Femur (tissue), 1 donor: ENCODE data around the gene RAD51C.
A peak's percentile ranks its signal among the peaks of the same experiment; 100 is the strongest.
"Not testable (repeated sequence)": the region's sequence is repeated elsewhere in the genome, so short reads cannot be mapped to it uniquely, and the experiment has no call there.

Source experiments
- DNase-seq: peaks from one replicate; pipeline ENCODE4 v3.0.0-alpha.2; 2017

Gene RAD51C

GRCh38 chr17:58692239-58693055, at the start of gene RAD51C:
TSS of gene RAD51C (plus strand) at chr17:58692602. CDS start at chr17:58692644, 42 bp downstream.
- DNase-seq = peak; percentile 92

GRCh38 chr17:58643147-58643546, 49.3 kb upstream of the RAD51C start:
- no peak for DNase-seq

GRCh38 chr17:58648236-58648635, 44.2 kb upstream of the RAD51C start:
- no peak for DNase-seq

- not testable (repeated sequence) for DNase-seq
Measured at GRCh38 chr17:58657962-58658803, 34.2 kb upstream of the RAD51C start.

- peak; percentile 91 for DNase-seq
Measured at GRCh38 chr17:58658804-58659713, 33.3 kb upstream of the RAD51C start.

- not testable (repeated sequence) for DNase-seq
Measured at GRCh38 chr17:58659714-58660084, 32.7 kb upstream of the RAD51C start.

GRCh38 chr17:58660621-58661020, 31.8 kb upstream of the RAD51C start:
- no peak for DNase-seq

GRCh38 chr17:58661499-58661898, 30.9 kb upstream of the RAD51C start:
- DNase-seq = no peak

GRCh38 chr17:58664302-58664701, 28.1 kb upstream of the RAD51C start:
- DNase-seq = no peak

- DNase-seq = peak; percentile 45
Measured at GRCh38 chr17:58665946-58666857, 26.2 kb upstream of the RAD51C start.

- peak; percentile 72 for DNase-seq
Measured at GRCh38 chr17:58666858-58667267, 25.5 kb upstream of the RAD51C start.

GRCh38 chr17:58667934-58668597, 24.3 kb upstream of the RAD51C start:
- no peak for DNase-seq

GRCh38 chr17:58668598-58668935, 23.8 kb upstream of the RAD51C start:
- no peak for DNase-seq

GRCh38 chr17:58669853-58670252, 22.5 kb upstream of the RAD51C start:
- DNase-seq = no peak

GRCh38 chr17:58671969-58672368, 20.4 kb upstream of the RAD51C start:
- DNase-seq = no peak

- no peak for DNase-seq
Measured at GRCh38 chr17:58677194-58677880, 15.1 kb upstream of the RAD51C start.

- not testable (repeated sequence) for DNase-seq
Measured at GRCh38 chr17:58678287-58678686, 14.1 kb upstream of the RAD51C start.

GRCh38 chr17:58679263-58680037, 13.0 kb upstream of the RAD51C start:
- DNase-seq = no peak

- no peak for DNase-seq
Measured at GRCh38 chr17:58680038-58680369, 12.4 kb upstream of the RAD51C start.

- no peak for DNase-seq
Measured at GRCh38 chr17:58684003-58684402, 8.4 kb upstream of the RAD51C start.
